Chondrocyte (in vitro differentiated cells): Measurements from ENCODE around the gene GPR135. TPM values are rescaled to one million over a fixed set of nuclear protein-coding genes. Genes with fewer than 3 reads are reported as not detected.
A peak's percentile ranks its signal among the peaks of the same experiment; 100 is the strongest.

ENCODE experiments used
- DNase-seq: peaks from one replicate; pipeline ENCODE4 v3.0.0; 2021; ENCODE audit warnings: mixed read lengths, low spot score
- H3K27ac Mint-ChIP-seq: one replicate; pipeline ENCODE4 v1.8.0; 2021; ENCODE audit warnings: mild to moderate bottlenecking, moderate library complexity, mixed read lengths; ENCODE audit not compliant: unreplicated experiment
- H3K27me3 Mint-ChIP-seq: 2 replicates; pipeline ENCODE4 v1.8.0; 2021; ENCODE audit warnings: low read depth, mixed read lengths
- H3K36me3 Mint-ChIP-seq: 2 replicates; pipeline ENCODE4 v1.8.0; 2021; ENCODE audit warnings: low read depth, mixed read lengths
- H3K4me1 Mint-ChIP-seq: 2 replicates; pipeline ENCODE4 v1.8.0; 2021; ENCODE audit warnings: low read depth, mild to moderate bottlenecking, mixed read lengths
- H3K4me3 Mint-ChIP-seq: one replicate; pipeline ENCODE4 v1.8.0; 2021; ENCODE audit warnings: mild to moderate bottlenecking, moderate library complexity, mixed read lengths; ENCODE audit not compliant: unreplicated experiment
- H3K9me3 Mint-ChIP-seq: 2 replicates; pipeline ENCODE4 v1.8.0; 2021; ENCODE audit warnings: low read depth, mixed read lengths
- CTCF ChIP-seq: fragments of 200-600 bp; sonication (generic); IDR thresholded peaks from 2 replicates; pipeline ENCODE4 v1.5.0; 2021; ENCODE audit warnings: antibody characterized with exemption, mild to moderate bottlenecking, moderate library complexity
- total RNA-seq: library from RNA; stranded (reverse); gene quantifications from 3 replicates; pipeline ENCODE4 v1.2.1, GENCODE V29; 2021

Gene GPR135
- total RNA-seq, 1 donor from 2014 or later: 4.0 TPM

- no peak for DNase-seq
- Mint-ChIP-seq H3K9me3 (no peaks in the 10 kb centered on the region), H3K4me3 (peak overlapping the region; percentile 94), H3K4me1 (peaks cover 53% of the 10 kb centered on the region), H3K36me3 (peaks cover 8% of the 10 kb centered on the region), H3K27me3 (no peaks in the 10 kb centered on the region), H3K27ac (peak overlapping the region; percentile 97)
- no peak for TF ChIP-seq CTCF
Observed at GRCh38 chr14:59481871-59482540, 16.8 kb upstream of the GPR135 start.

- no peak for DNase-seq
- H3K36me3 Mint-ChIP-seq: peaks cover 8% of the 10 kb centered on the region
- TF ChIP-seq CTCF: no peak
- peaks cover 55% of the 10 kb centered on the region for H3K4me1 Mint-ChIP-seq
- H3K9me3 Mint-ChIP-seq: no peaks in the 10 kb centered on the region
- peak overlapping the region; percentile 94 for H3K4me3 Mint-ChIP-seq
- peak overlapping the region; percentile 97 for H3K27ac Mint-ChIP-seq
- H3K27me3 Mint-ChIP-seq: no peaks in the 10 kb centered on the region
Observed at GRCh38 chr14:59481407-59481806, 16.2 kb upstream of the GPR135 start.

GRCh38 chr14:59480166-59480565 lies 15.0 kb upstream of the GPR135 start:
- DNase-seq: no peak
- TF ChIP-seq CTCF: no peak
- Mint-ChIP-seq H3K4me1 (peaks cover 43% of the 10 kb centered on the region), H3K27me3 (no peaks in the 10 kb centered on the region), H3K27ac (peak overlapping the region; percentile 97), H3K36me3 (peaks cover 8% of the 10 kb centered on the region), H3K9me3 (no peaks in the 10 kb centered on the region), H3K4me3 (no peak overlapping the region)

GRCh38 chr14:59478540-59478939 lies 13.4 kb upstream of the GPR135 start:
- Mint-ChIP-seq H3K27me3 (no peaks in the 10 kb centered on the region), H3K4me1 (peaks cover 52% of the 10 kb centered on the region), H3K9me3 (no peaks in the 10 kb centered on the region)

GRCh38 chr14:59475709-59476108 lies 10.5 kb upstream of the GPR135 start:
- Mint-ChIP-seq H3K9me3 (no peaks in the 10 kb centered on the region), H3K4me1 (peaks cover 36% of the 10 kb centered on the region), H3K36me3 (peaks cover 22% of the 10 kb centered on the region), H3K4me3 (no peak overlapping the region), H3K27ac (no peak overlapping the region), H3K27me3 (no peaks in the 10 kb centered on the region)
- DNase-seq: no peak
- no peak for TF ChIP-seq CTCF

More at GRCh38 chr14:59478540-59478939, 13.4 kb upstream of the GPR135 start:
- no peak overlapping the region for H3K4me3 Mint-ChIP-seq
- no peak for DNase-seq
- no peak overlapping the region for H3K27ac Mint-ChIP-seq
- H3K36me3 Mint-ChIP-seq: peaks cover 15% of the 10 kb centered on the region
- no peak for TF ChIP-seq CTCF
